Glutamatergic neuron (in vitro differentiated cells): ENCODE measurements around the gene STKLD1. TPM values are rescaled to one million over a fixed set of nuclear protein-coding genes. Genes with fewer than 3 reads are reported as not detected.

Source experiments
- DNase-seq: peaks from one replicate; pipeline ENCODE4 v3.0.0; 2022
- H3K27ac Mint-ChIP-seq: one replicate; pipeline ENCODE4 v1.8.0; 2020; ENCODE audit warnings: mild to moderate bottlenecking, mixed read lengths, inconsistent platforms; ENCODE audit not compliant: unreplicated experiment
- H3K27me3 Mint-ChIP-seq: one replicate; pipeline ENCODE4 v1.8.0; 2020; ENCODE audit warnings: mild to moderate bottlenecking, moderate library complexity, mixed read lengths, inconsistent platforms; ENCODE audit not compliant: unreplicated experiment
- H3K36me3 Mint-ChIP-seq: one replicate; pipeline ENCODE4 v1.8.0; 2020; ENCODE audit warnings: mild to moderate bottlenecking, mixed read lengths, inconsistent platforms; ENCODE audit not compliant: unreplicated experiment
- H3K4me1 Mint-ChIP-seq: one replicate; pipeline ENCODE4 v1.8.0; 2020; ENCODE audit warnings: mild to moderate bottlenecking, low read depth, mixed read lengths, inconsistent platforms; ENCODE audit not compliant: unreplicated experiment
- H3K4me3 Mint-ChIP-seq: one replicate; pipeline ENCODE4 v1.8.0; 2020; ENCODE audit warnings: mild to moderate bottlenecking, mixed read lengths, inconsistent platforms; ENCODE audit not compliant: unreplicated experiment
- H3K9me3 Mint-ChIP-seq: one replicate; pipeline ENCODE4 v1.8.0; 2020; ENCODE audit warnings: mild to moderate bottlenecking, moderate library complexity, mixed read lengths, inconsistent platforms; ENCODE audit not compliant: unreplicated experiment
- total RNA-seq: library from RNA; stranded (reverse); fragmentation: NEBNext Ultra II Directional; extraction: Animal tissue kit (Norgen Biotek cat#: 25700); gene quantifications from one replicate; pipeline ENCODE4 v1.2.1, GENCODE V29; 2021; ENCODE audit not compliant: unreplicated experiment
- TF ChIP-seq, protein P1 (sequence below): fragments of 200-600 bp; sonication (generic); IDR thresholded peaks from one replicate; pipeline ENCODE4 v1.5.0; 2021; ENCODE audit not compliant: partially characterized antibody, unreplicated experiment

Gene STKLD1
- total RNA-seq, 1 donor from 2014 or later: 2.6 TPM

DNA sequence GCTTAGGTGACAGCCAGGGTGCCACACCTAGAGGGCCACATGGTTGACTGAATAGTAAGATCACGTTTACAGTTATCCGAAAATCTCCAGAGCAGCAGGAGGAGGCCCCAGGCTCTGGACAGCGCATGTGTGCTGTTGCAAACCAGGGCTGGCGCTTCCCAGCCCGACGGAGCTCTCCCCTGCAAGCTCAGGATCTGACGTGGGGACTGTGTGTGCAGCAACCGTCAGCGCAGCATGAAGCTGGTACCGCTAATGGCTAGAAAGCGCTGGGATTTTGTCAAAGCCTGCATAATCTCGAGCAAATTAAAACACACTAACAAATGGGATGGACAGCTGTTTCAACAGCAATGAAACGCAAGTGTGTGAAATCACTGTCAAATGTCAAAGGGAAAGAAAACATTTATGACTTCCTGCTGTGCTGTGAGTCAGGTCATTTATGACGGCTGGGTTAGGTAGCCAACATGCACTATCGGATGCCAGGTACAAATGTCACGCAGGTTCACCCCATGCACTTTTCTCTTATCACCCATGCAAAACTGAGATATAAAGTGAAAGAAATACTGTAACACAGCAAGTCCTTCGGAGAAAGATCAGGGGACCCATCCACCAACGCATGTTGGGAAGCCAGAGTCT is 7.8 kb upstream of the STKLD1 start:
- Mint-ChIP-seq H3K4me1 (peaks cover 28% of the 10 kb centered on the region), H3K36me3 (no peaks in the 10 kb centered on the region), H3K27ac (peak overlapping the region; percentile 78), H3K9me3 (peaks cover 2% of the 10 kb centered on the region), H3K4me3 (peak overlapping the region; percentile 73), H3K27me3 (no peaks in the 10 kb centered on the region)
- TF ChIP-seq, protein P1, sequence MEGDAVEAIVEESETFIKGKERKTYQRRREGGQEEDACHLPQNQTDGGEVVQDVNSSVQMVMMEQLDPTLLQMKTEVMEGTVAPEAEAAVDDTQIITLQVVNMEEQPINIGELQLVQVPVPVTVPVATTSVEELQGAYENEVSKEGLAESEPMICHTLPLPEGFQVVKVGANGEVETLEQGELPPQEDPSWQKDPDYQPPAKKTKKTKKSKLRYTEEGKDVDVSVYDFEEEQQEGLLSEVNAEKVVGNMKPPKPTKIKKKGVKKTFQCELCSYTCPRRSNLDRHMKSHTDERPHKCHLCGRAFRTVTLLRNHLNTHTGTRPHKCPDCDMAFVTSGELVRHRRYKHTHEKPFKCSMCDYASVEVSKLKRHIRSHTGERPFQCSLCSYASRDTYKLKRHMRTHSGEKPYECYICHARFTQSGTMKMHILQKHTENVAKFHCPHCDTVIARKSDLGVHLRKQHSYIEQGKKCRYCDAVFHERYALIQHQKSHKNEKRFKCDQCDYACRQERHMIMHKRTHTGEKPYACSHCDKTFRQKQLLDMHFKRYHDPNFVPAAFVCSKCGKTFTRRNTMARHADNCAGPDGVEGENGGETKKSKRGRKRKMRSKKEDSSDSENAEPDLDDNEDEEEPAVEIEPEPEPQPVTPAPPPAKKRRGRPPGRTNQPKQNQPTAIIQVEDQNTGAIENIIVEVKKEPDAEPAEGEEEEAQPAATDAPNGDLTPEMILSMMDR: no peak
- no peak for DNase-seq

DNA sequence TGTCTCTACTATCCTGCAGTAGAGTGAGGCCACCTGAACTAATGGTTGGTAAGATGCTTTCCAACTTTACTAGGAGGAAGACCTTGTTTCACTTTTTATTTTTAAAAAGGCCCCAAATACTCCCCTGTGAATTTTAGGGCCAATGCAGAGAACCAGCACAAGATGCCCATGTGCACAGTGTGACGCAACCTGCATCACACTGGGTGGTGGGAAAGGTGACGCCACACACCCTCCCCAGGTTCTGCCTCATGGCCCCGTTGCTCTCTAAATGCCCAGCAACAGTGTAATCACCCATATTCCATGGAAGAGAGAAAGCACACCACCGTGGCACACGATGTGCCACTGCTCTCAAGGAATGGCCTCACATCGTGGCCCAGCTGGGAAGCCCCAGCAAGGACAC is 6.7 kb upstream of the STKLD1 start:
- H3K9me3 Mint-ChIP-seq: peaks cover 2% of the 10 kb centered on the region
- TF ChIP-seq, protein P1: no peak
- peak overlapping the region; percentile 78 for H3K27ac Mint-ChIP-seq
- no peak for DNase-seq
- peak overlapping the region; percentile 57 for H3K4me3 Mint-ChIP-seq
- H3K36me3 Mint-ChIP-seq: no peaks in the 10 kb centered on the region
- H3K4me1 Mint-ChIP-seq: peaks cover 28% of the 10 kb centered on the region
- no peaks in the 10 kb centered on the region for H3K27me3 Mint-ChIP-seq

DNA sequence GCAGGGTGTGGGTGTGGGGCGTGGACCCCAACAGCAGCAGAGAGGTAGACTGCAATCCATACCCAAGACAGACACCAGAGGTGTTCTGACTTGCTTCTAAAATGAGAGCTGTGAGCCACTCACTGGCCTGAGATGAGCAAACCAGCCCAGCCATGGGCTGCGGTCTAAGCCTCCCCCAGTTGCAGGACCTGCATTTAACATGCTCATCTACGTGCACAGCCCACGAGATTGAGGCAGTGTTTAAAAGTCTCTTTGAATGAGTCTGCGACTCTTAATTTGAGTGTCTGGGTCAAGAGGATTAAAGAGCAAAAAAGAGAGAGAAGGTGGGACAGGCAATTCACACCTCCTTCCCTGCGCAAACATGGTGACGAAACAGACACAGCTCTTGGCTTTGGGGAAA is 6.2 kb upstream of the STKLD1 start:
- H3K36me3 Mint-ChIP-seq: no peaks in the 10 kb centered on the region
- H3K9me3 Mint-ChIP-seq: peaks cover 5% of the 10 kb centered on the region
- no peaks in the 10 kb centered on the region for H3K27me3 Mint-ChIP-seq
- peak overlapping the region; percentile 15 for H3K27ac Mint-ChIP-seq
- TF ChIP-seq, protein P1: no peak
- peaks cover 28% of the 10 kb centered on the region for H3K4me1 Mint-ChIP-seq
- DNase-seq: no peak
- H3K4me3 Mint-ChIP-seq: no peak overlapping the region

DNA sequence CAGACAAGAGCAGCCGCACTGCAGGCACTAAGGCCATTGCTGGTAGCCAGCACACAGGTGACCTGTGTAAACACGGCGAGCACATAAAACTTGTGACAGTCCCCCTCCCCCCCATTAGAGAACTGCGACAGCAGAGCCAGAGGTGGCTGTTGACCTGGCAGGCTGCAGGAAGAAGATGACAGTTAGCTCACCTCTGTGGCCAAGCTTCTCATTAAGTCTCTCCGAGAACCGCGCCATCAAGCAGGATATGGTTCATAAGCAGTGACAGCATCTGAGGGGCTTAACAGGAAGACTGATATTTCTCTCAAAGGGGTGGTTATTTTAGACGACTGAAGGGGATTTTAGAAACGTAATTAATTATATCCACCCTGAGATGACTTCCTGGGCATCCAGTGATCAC is 5.5 kb upstream of the STKLD1 start:
- no peak overlapping the region for H3K4me3 Mint-ChIP-seq
- no peak for DNase-seq
- H3K4me1 Mint-ChIP-seq: peaks cover 28% of the 10 kb centered on the region
- TF ChIP-seq, protein P1: no peak
- no peak overlapping the region for H3K27ac Mint-ChIP-seq
- no peaks in the 10 kb centered on the region for H3K27me3 Mint-ChIP-seq
- no peaks in the 10 kb centered on the region for H3K36me3 Mint-ChIP-seq
- peaks cover 5% of the 10 kb centered on the region for H3K9me3 Mint-ChIP-seq

DNA sequence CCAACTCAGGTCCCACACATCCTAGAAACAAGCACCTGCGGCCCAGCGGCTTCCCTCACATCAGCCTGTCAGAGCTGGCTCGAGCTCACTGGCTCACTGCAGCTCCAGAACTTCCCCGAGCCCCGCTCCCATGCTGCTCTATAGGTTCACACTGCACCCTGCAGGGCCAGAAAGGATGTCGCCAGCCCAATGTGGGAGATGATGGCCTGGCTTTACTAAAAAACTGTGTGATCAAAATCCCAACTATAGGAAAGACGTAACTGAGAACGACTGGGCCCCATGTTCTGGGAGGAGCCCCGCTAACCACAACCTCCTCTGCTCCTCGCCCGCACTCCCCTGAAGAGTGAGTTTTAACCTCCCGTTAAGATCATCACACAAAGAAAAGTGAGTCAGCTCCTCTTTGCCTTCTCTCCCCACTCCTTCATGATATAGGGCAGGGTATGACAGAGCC is 4.9 kb upstream of the STKLD1 start:
- Mint-ChIP-seq H3K4me3 (peak overlapping the region; percentile 35), H3K4me1 (peaks cover 28% of the 10 kb centered on the region), H3K27ac (peak overlapping the region; percentile 2), H3K9me3 (peaks cover 5% of the 10 kb centered on the region), H3K36me3 (no peaks in the 10 kb centered on the region), H3K27me3 (no peaks in the 10 kb centered on the region)
- TF ChIP-seq, protein P1: no peak
- DNase-seq: no peak
